GM19099 (cell line): ENCODE measurements around the gene NUAK1.

Experiments
- POLR2A ChIP-seq: IDR thresholded peaks from 3 replicates; pipeline ENCODE4 v1.6.1; 2011; ENCODE audit warnings: low read depth; ENCODE audit not compliant: insufficient read length; ENCODE audit errors: extremely low read depth

Gene NUAK1

GRCh38 chr12:106160915-106161314 lies 22.2 kb upstream of the NUAK1 start:
- TF ChIP-seq POLR2A = no peak

- no peak for TF ChIP-seq POLR2A
These were observed 19.0 kb upstream of the NUAK1 start for GRCh38 chr12:106157802-106158201.

- TF ChIP-seq POLR2A = no peak
These were observed 16.1 kb upstream of the NUAK1 start for GRCh38 chr12:106154751-106155273.

GRCh38 chr12:106152334-106152733 lies 13.6 kb upstream of the NUAK1 start:
- TF ChIP-seq POLR2A = no peak

GRCh38 chr12:106150555-106150954 lies 11.8 kb upstream of the NUAK1 start:
- TF ChIP-seq POLR2A = no peak

GRCh38 chr12:106149096-106149784 lies 10.5 kb upstream of the NUAK1 start:
- TF ChIP-seq POLR2A = no peak

- no peak for TF ChIP-seq POLR2A
These were observed 9.2 kb upstream of the NUAK1 start for GRCh38 chr12:106147956-106148355.

- no peak for TF ChIP-seq POLR2A
These were observed 8.2 kb upstream of the NUAK1 start for GRCh38 chr12:106146987-106147386.

- no peak for TF ChIP-seq POLR2A
These were observed 7.0 kb upstream of the NUAK1 start for GRCh38 chr12:106145539-106146447.

GRCh38 chr12:106144847-106145246 lies 6.1 kb upstream of the NUAK1 start:
- TF ChIP-seq POLR2A = no peak

GRCh38 chr12:106142591-106143261 lies 4.0 kb upstream of the NUAK1 start:
- no peak for TF ChIP-seq POLR2A

GRCh38 chr12:106141452-106141851 lies 2.7 kb upstream of the NUAK1 start:
- no peak for TF ChIP-seq POLR2A

- TF ChIP-seq POLR2A = no peak
These were observed 2.2 kb upstream of the NUAK1 start for GRCh38 chr12:106141003-106141402.

GRCh38 chr12:106140223-106140986 lies 1.7 kb upstream of the NUAK1 start:
- no peak for TF ChIP-seq POLR2A
